GM19395 (cell line): ENCODE measurements around the gene ARFGEF2.
A peak's percentile ranks its signal among the peaks of the same experiment; 100 is the strongest.
"Not testable (repeated sequence)": the region's sequence is repeated elsewhere in the genome, so short reads cannot be mapped to it uniquely, and the experiment has no call there.

Source experiments
- ATAC-seq: cut with Tn5 transposase; IDR thresholded peaks from one replicate; pipeline ENCODE4 v1.9.1; 2021; ENCODE audit warnings: mild to moderate bottlenecking, moderate library complexity; ENCODE audit not compliant: unreplicated experiment

ARFGEF2 gene

GRCh38 chr20:48984575-48985219 lies 63.2 kb downstream of the ARFGEF2 start:
- no peak for ATAC-seq

- ATAC-seq = no peak
These were observed 65.4 kb downstream of the ARFGEF2 start for GRCh38 chr20:48986899-48987298.

- ATAC-seq = no peak
These were observed 69.0 kb downstream of the ARFGEF2 start for GRCh38 chr20:48990467-48990866.

DNA sequence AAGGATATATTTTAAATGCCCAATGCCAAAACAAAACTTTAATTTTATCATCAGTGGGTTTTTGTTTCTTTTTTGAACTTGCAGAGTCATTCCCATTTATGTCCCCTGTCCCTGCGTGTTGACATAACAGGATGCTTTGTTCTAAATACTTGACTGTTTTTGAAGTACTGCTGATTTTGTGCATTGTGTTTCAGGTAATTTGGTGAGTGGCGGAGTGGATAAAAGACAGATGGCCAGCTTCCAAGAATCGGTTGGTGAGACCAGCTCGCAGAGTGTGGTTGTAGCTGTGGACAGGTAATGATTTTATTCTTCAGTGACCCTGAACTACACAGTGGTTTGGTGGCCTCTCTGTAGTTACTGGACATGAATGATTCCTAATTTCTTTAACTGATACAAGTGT lies 74.1 kb downstream of the ARFGEF2 start:
- ATAC-seq = no peak

DNA sequence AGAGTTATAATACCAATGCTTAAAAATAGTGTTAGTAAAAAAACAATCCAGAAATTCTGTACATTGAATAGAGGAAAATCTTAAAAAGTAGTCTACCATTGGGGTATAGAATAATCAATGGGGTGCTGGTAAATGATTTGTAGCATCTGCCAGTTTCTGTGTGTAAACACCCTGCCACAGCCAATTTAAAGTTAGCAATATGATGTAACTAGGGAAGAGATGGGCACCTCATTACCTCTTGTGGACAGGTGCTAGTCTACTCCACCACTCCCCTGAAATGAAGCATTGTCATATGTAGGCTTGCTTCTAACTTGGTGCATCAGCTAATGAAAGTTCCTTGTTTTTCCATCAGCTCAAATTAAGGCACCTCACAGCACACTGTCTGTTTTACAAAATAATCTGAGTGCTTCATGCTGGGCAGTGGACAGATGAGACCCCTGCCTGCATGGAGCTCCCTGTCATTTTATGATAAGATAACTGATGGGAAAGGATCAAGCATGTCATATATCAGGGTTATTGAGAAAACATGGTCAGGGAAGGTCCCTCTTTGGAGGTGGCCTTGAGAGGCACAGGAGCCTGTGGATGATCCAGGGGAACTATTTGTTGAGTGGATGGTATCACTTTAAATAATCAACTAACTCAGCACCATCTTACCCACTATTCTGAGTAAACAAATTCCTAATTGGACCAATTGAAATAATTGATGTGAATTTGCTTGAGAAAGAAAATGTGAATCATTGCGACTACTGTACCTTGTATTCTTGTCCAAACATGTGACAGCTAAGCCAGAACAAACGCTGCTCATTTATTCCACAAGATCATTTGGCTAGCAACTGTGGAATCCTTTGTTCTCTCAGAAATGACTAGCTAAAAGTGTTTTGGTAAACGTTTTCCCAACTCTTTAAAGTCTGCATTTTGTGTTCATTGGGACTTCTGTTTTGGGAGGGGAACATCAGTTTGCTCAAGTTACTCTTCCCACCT lies 78.7 kb downstream of the ARFGEF2 start:
- ATAC-seq = no peak

DNA sequence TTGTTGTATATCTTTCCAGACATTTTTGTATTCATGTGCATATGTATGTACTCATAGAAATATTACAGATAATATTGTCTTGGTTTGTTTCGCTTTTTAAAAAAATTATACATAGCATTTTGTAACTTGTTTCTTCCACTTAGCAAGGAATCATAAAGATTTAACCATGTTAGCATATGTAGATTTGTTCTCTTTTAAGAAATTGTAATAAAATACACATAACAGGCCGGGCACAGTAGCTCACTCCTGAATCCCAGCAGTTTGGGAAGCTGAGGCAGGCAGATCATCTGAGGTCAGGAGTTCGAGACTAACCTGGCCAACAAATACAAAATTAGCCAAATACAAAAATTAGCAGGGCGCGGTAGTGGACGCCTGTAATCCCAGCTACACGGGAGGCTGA lies 80.2 kb downstream of the ARFGEF2 start:
- ATAC-seq = no peak

- ATAC-seq = no peak
These were observed 85.0 kb downstream of the ARFGEF2 start for GRCh38 chr20:49006446-49006980.

- no peak for ATAC-seq
These were observed 88.6 kb downstream of the ARFGEF2 start for GRCh38 chr20:49009899-49010631.

GRCh38 chr20:49024220-49024619 lies 102.7 kb downstream of the ARFGEF2 start:
- no peak for ATAC-seq

- ATAC-seq = not testable (repeated sequence)
These were observed 106.7 kb downstream of the ARFGEF2 start for GRCh38 chr20:49028177-49028576.

DNA sequence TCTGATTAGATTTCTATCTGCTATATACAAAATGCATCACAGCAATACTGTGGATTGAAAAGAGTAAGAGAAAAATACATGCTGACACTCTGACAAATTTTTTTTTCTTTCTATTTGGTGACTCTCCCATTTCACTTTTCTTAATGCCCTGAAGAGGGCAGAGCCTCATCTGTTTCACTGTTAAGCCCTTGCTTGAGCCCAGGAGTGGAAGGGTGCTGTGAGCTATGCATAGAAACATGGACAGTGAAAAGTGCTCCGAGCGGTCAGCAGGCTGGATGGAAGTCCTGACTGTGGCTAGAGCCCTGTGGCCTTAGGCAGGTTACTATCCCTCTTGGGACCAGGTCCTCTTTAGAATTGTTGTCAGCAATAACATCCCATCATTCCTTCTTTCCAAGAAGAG lies 107.2 kb downstream of the ARFGEF2 start:
- ATAC-seq = no peak

GRCh38 chr20:49029203-49029602 lies 107.7 kb downstream of the ARFGEF2 start:
- ATAC-seq = no peak

DNA sequence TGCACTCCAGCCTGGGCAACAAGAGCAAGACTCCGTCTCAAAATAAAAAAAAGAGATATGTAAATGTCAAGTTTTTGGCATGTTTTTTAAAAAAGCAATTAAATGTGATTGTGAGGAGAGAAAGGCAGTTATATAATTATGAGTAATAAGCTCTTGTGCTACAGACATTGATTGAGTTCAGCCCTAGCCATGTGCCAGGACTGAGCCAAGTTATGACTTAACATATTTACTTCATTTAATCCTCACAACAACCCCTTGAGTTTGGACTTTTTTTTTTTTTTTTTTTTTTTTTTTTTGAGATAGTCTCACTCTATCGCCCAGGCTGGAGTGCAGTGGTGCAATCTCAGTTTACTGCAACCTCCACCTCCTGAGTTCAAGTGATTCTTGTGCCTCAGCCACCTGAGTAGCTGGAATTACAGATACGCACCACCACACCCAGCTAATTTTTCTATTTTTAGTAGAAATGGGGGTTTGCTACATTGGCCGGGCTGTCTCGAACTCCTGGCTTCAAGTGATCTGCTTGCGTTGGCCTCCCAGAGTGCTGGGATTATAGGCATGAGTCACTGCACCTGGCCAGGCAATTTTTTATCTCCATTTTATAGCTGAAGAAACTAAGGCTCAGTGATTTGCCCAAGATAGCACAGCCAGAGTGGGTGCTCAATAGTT lies 109.6 kb downstream of the ARFGEF2 start:
- no peak for ATAC-seq

DNA sequence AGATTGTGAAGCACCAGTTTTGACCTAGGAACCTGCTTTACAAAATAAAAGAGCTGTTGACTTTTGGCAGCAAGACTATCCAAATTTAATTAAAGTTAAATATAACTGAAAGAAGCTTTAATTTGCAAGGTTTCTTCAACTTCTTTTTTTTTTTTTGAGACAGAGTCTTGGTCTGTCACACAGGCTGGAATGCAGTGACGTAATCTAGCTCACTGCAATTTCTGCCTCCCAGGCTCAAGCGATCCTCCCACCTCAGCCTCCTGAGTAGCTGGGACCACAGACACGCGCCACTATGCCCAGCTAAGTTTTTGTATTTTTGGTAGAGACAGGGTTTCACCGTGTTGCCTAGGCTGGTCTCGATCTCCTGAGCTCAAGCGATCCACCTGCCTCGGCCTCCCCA lies 110.9 kb downstream of the ARFGEF2 start:
- ATAC-seq = no peak

DNA sequence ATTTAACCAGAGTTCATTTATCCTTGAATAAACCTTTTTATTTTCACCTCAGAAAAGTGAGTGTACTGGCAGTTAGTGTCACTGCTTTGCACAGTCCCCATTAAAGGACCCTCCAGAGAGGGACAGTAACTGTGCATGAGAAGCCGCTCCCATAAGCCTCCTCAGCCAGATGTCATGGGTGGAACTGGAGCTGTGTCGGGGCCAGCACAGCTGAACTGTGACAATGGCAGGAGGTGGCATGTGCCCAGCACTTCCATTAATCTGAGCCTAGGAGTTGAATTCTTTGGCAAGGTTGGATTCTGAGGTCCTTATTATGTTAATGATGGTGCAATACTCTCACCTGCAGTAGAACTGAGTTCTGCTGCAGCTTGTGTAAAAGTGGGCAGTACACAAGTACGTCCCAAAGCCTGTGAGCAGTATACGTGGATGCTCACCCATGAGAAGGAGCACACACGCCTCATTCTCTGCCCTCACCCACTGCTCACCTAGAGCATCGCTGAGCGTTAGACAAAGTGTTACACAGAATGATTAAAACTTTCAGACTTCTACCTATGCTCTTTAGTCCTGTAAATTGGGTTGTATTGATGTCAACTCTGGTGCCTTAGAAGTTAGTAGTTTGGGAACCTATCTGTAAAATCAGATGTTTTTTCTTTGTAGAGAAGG lies 112.7 kb downstream of the ARFGEF2 start:
- no peak for ATAC-seq

DNA sequence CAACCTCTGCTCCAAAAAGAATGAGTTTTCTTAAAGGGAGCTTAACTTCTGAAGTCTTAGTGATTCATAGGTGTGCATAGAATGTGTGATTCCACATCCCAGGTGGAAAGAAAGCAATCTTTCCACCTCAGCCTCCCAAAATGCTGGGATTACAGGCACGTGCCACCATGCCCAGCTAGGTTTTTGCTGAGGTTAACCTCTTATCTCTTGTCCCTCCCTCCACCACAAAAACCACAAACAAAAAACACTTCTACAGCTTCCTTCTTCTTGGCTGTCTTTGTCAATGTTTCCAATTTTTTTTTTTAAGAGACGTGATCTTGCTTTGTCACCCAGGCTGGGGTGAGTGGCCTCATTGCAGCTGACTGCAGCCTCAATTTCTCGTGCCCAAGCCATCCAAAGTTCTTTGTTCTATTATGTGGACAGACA lies 116.5 kb downstream of the ARFGEF2 start:
- ATAC-seq = no peak

- no peak for ATAC-seq
These were observed 118.3 kb downstream of the ARFGEF2 start for GRCh38 chr20:49039854-49040253.

DNA sequence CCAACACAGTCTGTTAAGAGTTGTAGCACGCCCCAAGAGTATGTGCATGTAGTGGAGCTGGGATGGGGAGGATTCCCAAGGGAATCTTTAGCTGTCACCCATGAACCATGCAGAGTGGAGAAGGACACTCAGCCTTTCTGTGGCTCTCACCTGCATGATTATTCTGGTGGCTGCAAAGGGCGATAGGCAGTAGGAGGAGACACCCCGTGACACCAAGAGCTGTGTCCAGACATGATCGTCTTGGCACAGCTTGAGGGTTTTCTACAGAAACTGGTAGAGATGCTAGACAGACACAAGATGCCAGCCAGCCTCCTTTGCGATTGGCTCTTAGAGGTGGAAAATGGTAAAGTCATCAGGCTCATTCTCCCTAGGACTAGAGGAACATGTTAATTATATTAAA lies 121.5 kb downstream of the ARFGEF2 start:
- no peak for ATAC-seq

DNA sequence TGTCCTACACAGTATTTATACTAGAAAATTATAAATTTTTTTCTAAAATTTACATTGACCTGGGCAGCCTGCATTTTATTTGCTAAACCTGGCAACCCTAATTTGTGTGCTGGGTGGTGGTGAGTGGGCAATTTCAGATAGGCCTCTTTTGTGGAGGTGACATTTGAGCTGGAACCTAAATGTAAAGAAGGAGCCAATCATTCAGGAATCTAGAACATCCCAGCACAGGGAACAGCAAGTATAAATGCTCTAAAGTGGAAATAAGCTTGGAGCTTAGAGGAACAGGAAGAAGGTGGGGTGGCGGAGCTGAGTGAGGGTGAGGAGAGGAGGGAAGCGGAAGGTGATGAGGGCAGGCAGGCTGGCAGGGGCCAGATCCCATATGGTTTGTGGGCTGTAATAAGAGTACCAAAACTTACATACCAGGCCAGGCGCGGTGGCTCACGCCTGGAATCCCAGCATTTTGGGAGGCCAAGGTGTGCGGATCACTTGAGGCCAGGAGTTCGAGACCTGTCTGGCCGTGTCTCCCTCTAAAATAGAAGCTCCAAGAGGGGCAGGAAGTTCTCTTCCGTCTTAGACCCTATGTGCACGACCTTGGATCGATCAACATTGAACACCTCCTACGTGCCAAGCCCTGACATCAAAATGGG lies 124.1 kb downstream of the ARFGEF2 start:
- ATAC-seq = peak; percentile 8
